Measurements from ENCODE around the gene ACTMAP.
"Not testable (repeated sequence)": the region's sequence is repeated elsewhere in the genome, so short reads cannot be mapped to it uniquely, and the experiment has no call there.

Gene ACTMAP, protein sequence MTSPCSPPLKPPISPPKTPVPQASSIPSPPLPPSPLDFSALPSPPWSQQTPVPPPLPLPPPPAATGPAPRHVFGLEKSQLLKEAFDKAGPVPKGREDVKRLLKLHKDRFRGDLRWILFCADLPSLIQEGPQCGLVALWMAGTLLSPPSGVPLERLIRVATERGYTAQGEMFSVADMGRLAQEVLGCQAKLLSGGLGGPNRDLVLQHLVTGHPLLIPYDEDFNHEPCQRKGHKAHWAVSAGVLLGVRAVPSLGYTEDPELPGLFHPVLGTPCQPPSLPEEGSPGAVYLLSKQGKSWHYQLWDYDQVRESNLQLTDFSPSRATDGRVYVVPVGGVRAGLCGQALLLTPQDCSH

DNA sequence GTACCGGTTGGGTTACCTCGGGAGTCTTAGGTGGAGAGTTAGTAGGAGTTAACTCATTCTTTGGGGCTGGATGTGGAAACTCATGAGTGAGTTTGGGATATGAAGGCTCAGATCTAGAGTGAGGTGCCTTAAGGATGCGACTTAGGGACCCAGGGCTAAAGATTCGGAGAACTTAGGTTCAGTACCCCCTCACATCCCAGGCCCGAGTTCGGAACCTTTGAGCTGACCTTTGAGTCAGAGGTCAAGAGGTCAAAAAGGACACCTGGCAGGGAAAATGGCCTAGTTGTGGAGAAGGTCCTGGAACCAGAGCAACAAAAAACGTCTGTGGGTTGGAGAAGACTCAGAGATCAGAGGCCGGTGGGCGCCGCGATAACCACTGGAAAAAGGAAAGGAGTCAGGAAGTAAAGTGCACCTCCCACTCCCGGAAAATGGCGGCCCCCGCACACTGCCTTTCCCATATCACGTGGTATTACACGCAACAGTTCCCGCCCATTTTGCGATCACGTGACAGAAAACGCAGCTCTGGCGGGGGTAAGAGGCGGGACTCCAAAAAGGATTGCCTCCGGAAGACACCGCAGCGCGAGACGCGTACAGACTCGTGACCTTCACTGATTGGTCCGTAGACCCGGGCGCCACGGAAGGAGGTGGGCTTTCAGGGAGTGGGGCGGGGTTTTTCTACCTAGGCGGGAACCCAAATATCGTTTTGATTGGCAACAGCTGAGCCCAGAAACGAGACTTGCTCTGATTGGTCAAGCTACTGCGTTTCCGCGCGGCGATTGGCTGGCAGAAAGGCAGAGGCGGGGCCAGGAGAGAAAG, at the start of gene ACTMAP:
TSS of gene ACTMAP (minus strand) at position 420 of the 816 bp plus-strand sequence. CDS start 674 bp downstream, outside the sequence.
- peak; percentile 98 for DNase-seq (ENCODE audit: low spot score)

- peak; percentile 42 for DNase-seq (ENCODE audit: low spot score)
These were observed 49.5 kb upstream of the ACTMAP start for GRCh38 chr19:40799558-40800338.

DNA sequence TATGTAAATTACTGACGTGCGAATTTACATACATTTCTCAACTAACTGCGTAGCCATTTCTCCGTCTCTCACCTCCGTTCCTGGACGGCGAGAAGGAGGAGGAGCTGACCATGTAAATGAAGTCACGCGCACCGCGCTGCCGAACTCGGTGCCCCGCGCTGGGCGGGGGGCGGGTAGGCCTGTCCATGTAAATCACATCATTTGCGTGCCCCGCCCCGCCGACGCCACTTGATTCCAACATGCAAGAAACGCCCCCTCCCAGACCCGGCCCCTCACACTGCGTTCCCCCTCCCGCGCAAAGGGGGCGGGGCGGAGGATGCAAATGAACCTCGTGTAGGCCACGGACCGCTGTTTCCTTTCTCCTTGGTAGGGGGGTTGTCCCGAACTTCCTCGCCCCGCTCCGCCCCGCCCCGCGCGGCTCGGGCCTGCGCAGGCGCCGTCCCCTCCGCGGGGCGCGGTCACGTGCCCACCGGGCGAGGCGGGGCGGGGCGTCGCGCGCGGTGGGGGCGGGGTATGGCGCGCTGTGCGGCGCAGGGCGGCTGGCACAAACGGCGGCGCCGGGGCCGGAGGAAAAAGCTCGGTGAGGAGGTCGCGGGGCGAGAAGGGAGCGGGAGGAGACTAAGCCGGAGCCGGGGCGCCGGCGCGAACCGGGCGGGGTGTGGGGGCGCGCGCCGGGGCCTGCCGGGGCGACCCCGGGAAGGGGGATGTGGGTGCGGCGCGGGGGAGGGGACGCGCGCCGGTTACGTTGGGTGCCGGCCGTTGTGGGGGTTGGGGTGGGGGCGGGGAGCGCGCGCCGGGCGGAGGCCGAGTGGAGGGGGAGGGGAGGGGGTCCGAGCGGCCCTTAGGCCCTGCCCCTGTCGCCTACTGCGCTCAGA, 48.6 kb upstream of the ACTMAP start, which contains the start of gene EGLN2:
TSS of gene EGLN2 (plus strand) at position 509 of the 875 bp plus-strand sequence. CDS start 1,382 bp downstream, outside the sequence.
- DNase-seq (ENCODE audit: low spot score): peak; percentile 98

GRCh38 chr19:40797963-40798682, 47.8 kb upstream of the ACTMAP start:
- peak; percentile 67 for DNase-seq (ENCODE audit: low spot score)

- no peak for DNase-seq (ENCODE audit: low spot score)
These were observed 47.1 kb upstream of the ACTMAP start for GRCh38 chr19:40797166-40797962.

DNA sequence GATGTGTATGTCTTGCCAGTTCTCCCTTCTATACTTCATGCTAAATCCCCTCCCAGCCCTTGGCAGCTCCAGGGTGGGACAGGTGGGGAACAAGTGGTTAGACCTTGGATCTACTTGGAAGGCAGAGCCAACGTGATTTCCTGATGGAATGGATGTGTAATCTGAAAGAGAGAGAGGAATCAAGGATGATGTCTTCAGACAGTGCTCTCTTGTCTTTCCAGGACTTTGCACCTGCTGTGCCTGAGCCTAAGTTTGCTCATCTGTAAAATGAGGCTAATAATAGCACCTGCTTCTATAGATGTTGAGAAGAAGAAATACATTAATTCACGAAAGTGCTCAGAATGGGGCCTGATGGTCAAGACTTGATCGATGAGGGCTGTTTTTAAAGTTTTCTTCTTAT, 41.7 kb upstream of the ACTMAP start:
- no peak for DNase-seq (ENCODE audit: low spot score)

DNA sequence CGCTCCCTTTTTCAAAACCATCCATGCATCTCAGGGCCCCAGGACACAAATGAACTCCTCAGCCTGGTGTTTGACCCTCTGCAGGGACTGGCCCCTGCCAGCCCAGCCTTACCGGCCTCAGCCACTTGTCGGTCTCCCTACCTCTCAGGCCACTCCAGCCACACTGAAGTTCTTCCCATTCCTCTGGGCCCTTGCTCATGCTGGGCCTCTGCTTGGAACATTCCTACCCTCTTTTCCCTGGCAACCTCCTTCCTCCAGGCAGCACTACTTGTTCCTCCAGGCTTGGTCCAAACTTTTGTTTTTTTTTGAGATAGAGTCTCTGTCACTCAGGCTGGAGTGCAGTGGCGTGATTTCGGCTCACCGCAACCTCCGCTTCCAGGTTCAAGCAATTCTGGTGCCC, 41.1 kb upstream of the ACTMAP start:
- no peak for DNase-seq (ENCODE audit: low spot score)

DNA sequence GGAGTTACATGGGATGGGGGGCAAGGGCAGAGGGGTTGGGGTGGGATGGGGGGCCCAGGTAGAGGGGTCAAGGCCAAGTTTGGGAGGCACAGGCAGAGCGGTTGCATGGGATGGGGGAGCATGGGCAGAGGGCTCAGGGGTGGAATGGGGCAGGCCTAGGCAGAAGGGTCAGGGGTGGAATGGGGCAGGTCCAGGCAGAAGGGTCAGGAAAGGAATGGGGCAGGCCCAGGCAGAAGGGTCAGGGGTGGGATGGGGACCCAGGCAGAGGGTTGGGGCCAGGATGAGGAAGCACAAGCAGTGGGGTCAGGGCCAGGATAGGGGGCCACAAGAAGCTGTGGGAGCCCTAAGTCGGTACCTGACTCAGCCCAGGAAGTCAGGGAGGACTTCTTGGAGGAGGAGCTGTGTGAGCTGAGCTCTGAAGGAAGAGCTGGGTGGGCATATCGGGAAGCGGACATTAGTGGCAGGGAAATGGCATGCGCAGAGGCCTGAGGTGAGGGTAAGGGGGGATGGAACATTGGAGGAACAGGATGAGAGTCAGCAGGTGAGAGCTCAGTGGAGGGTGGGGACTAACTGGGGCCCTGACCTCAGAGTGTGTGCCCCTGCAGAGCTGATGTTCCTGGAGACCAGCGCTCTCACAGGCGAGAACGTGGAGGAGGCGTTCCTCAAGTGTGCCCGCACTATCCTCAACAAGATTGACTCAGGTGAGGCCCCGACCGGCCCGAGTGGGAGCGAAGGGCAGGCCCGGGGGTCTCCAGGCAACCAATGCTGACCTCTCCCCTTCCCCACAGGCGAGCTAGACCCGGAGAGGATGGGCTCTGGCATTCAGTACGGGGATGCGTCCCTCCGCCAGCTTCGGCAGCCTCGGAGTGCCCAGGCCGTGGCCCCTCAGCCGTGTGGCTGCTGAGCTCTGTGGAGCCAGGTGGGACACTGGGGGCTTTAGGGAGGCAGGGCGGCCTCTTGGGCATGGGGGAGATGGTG, 36.1 kb upstream of the ACTMAP start:
- no peak for DNase-seq (ENCODE audit: low spot score)

GRCh38 chr19:40785526-40785925, 35.2 kb upstream of the ACTMAP start:
- no peak for DNase-seq (ENCODE audit: low spot score)

DNA sequence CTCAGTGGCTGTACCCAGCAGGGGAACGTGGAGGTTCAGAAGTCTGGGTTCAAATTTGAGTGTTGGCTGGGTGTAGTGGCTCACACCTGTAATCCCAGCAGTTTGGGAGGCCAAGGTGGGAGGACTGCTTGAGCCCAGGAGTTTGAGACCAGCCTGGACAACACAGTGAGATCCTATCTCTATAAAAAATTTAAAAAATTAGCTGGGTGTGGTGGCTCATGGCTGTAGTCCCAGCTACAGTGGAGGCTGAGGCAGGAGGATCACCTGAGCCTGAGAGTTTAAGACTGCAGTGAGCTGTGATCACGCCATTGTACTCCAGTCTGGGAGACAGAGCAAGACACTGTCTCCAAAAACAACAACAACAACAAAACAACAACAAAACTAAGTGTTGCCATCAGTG, 33.9 kb upstream of the ACTMAP start:
- DNase-seq (ENCODE audit: low spot score): not testable (repeated sequence)

GRCh38 chr19:40783711-40784110, 33.4 kb upstream of the ACTMAP start:
- no peak for DNase-seq (ENCODE audit: low spot score)

DNA sequence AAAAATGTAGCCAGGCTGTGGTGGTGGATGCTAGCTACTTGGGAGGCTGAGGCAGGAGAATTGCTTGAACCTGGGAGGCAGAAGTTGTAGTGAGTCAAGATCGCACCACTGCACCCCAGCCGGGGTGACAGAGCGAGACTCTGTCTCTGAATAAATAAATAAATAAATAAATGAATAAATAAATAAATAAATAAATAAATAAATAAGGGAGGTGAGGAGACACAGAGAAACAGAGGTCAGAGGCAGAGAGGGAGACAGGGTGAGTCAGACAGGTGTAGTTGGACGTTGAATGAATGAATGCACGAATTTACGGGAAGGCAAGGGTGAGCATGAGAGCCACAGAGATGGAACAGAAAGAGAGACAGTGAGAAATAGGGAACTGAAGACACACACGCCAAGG, 30.9 kb upstream of the ACTMAP start:
- no peak for DNase-seq (ENCODE audit: low spot score)

DNA sequence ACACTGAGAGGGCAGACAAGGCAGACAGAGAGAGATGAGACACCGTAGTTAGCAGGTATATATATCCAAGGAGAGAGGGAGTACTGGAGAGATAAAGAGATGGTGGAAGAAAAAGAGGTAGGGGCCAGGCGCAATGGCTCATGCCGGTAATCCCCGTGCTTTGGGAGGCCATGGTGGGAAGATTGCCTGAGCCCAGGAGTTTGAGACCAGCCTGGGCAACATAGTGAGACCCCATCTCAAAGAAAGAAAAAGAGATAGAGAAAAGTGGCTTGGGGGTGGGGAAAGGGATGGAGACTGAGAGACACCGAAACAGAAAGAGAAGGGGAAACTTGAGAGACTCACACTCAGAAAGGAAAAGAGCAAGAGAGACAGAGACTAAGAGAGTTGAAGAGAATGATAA, 30.3 kb upstream of the ACTMAP start:
- no peak for DNase-seq (ENCODE audit: low spot score)

DNA sequence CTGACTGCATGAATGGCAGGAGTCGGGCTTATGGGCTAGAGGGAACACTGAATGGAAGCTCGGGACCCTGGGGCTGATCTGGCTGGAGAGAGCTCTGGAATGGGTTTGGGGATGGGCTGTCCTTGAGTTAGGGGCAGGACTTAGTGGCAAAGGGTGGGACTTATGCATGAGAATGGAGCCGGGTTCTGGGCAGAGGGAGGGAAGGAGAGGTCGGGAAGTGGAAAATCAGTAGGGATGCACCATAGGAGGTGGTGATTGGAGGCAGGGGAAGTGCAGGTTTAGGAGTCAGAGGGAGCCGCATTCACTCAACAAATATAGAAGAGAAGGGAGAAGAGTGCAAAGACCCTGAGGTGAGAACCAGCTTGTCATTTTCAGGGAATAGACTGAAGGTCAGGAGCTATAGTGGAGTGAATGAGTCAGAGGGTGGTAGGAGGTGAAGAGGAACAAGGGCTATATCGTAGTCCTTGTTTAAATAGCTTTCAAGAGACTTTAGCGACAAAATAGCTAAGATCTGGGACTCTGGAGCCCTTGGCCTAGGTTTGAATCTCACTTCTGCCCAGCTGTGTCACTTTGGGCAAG, 28.5 kb upstream of the ACTMAP start:
- peak; percentile 40 for DNase-seq (ENCODE audit: low spot score)

GRCh38 chr19:40777937-40778705, 27.8 kb upstream of the ACTMAP start, which contains the start of gene RAB4B:
Gene RAB4B (plus strand): TSS chr19:40778247. CDS start chr19:40778376, 129 bp downstream.
- DNase-seq (ENCODE audit: low spot score): peak; percentile 98

DNA sequence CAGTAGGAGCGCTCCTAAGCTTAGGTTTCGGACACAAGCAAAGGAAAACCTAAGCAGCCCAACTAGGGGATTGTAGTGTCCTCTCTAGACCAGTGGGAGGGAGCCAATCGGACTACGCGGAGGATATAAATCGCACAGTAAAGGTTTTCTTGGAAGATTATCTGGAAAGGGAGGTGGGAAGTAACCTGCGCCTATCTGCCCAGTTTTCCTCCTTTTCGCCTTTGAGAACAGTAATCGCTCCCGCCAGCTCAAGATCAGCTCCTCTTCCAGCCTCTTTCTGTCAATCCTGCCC, 27.3 kb upstream of the ACTMAP start:
- DNase-seq (ENCODE audit: low spot score): no peak

GRCh38 chr19:40776932-40777644, 26.8 kb upstream of the ACTMAP start:
- DNase-seq (ENCODE audit: low spot score): peak; percentile 89
